Measurements from ENCODE around the gene HOMER1. TPM values are rescaled to one million over a fixed set of nuclear protein-coding genes. Genes with fewer than 3 reads are reported as not detected.

Gene HOMER1
- total and polyA plus RNA-seq, 2 of the 4 experiments (the other 2 are of a cell fraction) = 1.9 to 6.8 TPM

GRCh38 chr5:79547982-79548381, 34.0 kb upstream of the HOMER1 start:
- in situ Hi-C loops (cut with MboI; ENCODE audit: low sequenced_read_pairs) = no loop called here
- no peak overlapping the region for H4K5ac ChIP-seq (ENCODE audit: low read depth, low read length)
- H4K8ac ChIP-seq (ENCODE audit: low read depth in 2 of 2, low read length in 2 of 2) = no peak overlapping the region
- H3K56ac ChIP-seq (ENCODE audit: extremely low read depth, insufficient read depth, low read length) = no peak overlapping the region
- no peak overlapping the region for H4K91ac ChIP-seq (ENCODE audit: insufficient read depth, low read depth, low read length)
- no peak overlapping the region for H3K4me2 ChIP-seq (ENCODE audit: low read depth, low read length)
- H2BK120ac ChIP-seq (ENCODE audit: low read depth, low read length) = no peak overlapping the region
- ATAC-seq (ENCODE audit: low read depth) (no peak), DNase-seq (no peak)
- no peak overlapping the region for H2AK9ac ChIP-seq (replicated peaks; ENCODE audit: low read depth, low read length, poor library complexity)
- no TSS peak for BruUV-seq (replicated peaks)
- no CpG with 5 or more reads among the region's 1 CpG for WGBS, 2 experiments (ENCODE audit: extremely low coverage in 2 of 2, insufficient read length in 1 of 2)
- no peak overlapping the region for H2BK15ac ChIP-seq (ENCODE audit: low read depth, low read length)
- H3K4me3 ChIP-seq (ENCODE audit: insufficient read depth, low read depth, low read length) = no peak overlapping the region
- no peak overlapping the region for H2BK5ac ChIP-seq (ENCODE audit: low read depth, low read length, poor library complexity, severe bottlenecking)
- no peaks in the 10 kb centered on the region for H3K79me1 ChIP-seq (ENCODE audit: low read depth in 1 of 2, low read length in 2 of 2)
- no peak overlapping the region for H3K23ac ChIP-seq (ENCODE audit: low read depth, low read length)
- TF ChIP-seq NFE2L2 (IDR thresholded peaks at IDR 0.05; ENCODE audit: low read depth, low read length) = no peak
- no peak for TF ChIP-seq RCOR1 (IDR thresholded peaks at IDR 0.05; ENCODE audit: insufficient replicate concordance, low read length)
- no peak for TF ChIP-seq SMC3 (IDR thresholded peaks at IDR 0.05; ENCODE audit: low read depth, low read length)
- no peak for TF ChIP-seq POLR2A (IDR thresholded peaks at IDR 0.05; ENCODE audit: low read depth, low read length)
- TF ChIP-seq CEBPB (IDR thresholded peaks at IDR 0.05; ENCODE audit: low read depth, low read length) = no peak
- TF ChIP-seq MAFK (IDR thresholded peaks at IDR 0.05; ENCODE audit: low read depth, low read length) = no peak
- no peak for TF ChIP-seq USF2 (IDR thresholded peaks at IDR 0.05; ENCODE audit: low read depth, low read length)
- no peak overlapping the region for H3K27ac ChIP-seq (ENCODE audit: insufficient read depth, low read length)
- no peak overlapping the region for H3K14ac ChIP-seq (replicated peaks; ENCODE audit: low read depth, low read length)
- H3K9me1 ChIP-seq (ENCODE audit: insufficient read depth, low read length) = peaks cover 7% of the 10 kb centered on the region; the same call in 1 of the 2 replicates
- peaks cover 1% of the 10 kb centered on the region for H3K4me1 ChIP-seq (ENCODE audit: control insufficient read depth, insufficient read depth, low read length)
- H3K9me3 ChIP-seq (ENCODE audit: control insufficient read depth, insufficient read depth, low read length) = no peaks in the 10 kb centered on the region
- dilution Hi-C loops (cut with HindIII; ENCODE audit: low sequenced_read_pairs, unreplicated experiment) = no loop called here
- H3K9ac ChIP-seq (ENCODE audit: low read depth, low read length) = no peak overlapping the region
- ChIA-PET POLR2A (ENCODE audit: unreplicated experiment) (no interaction called here), CTCF (no interaction called here)
- H3K18ac ChIP-seq (ENCODE audit: low read depth, low read length) = no peak overlapping the region
- intact Hi-C loops (cut with micrococcal nuclease) = loop anchor here (5.0 kb wide), 1 partner anchor 526 kb away; no protein-coding TSS in a partner anchor
- peaks cover 2% of the 10 kb centered on the region; the same call in 1 of the 2 replicates for H3K27me3 ChIP-seq (ENCODE audit: control insufficient read depth, insufficient read depth, low read length)
- H3K4ac ChIP-seq (ENCODE audit: low read depth, low read length) = no peak overlapping the region
- H2AFZ ChIP-seq (replicated peaks; ENCODE audit: low read length, poor library complexity) = no peak overlapping the region
- H2BK20ac ChIP-seq (ENCODE audit: low read depth, low read length) = no peak overlapping the region
- no peaks in the 10 kb centered on the region for H3K36me3 ChIP-seq (ENCODE audit: control insufficient read depth, insufficient read depth, low read length)
- no peaks in the 10 kb centered on the region for H4K20me1 ChIP-seq (ENCODE audit: insufficient read depth, low read length)
- no peak overlapping the region for H2AK5ac ChIP-seq (ENCODE audit: low read depth, low read length)
